HepG2 (cell line): ENCODE data around the gene SURF6. TPM values are rescaled to one million over a fixed set of nuclear protein-coding genes. Genes with fewer than 3 reads are reported as not detected.

Source experiments
- ATAC-seq: fragments of 200-7000 bp; cut with Tn5 transposase; 3 replicates; pipeline ENCODE4 v1.9.1; 2020; ENCODE audit warnings: mild to moderate bottlenecking, moderate library complexity
- BruUV-seq: library from RNA; stranded (reverse); fragments of 400-500 nt; replicated peaks from 2 replicates; lab custom pipeline; 2021; lab: Mats Ljungman, UMichigan
- CTCF ChIA-PET: fragments of 300-600 bp; formaldehyde crosslinking; extraction: SDS; loops from one replicate; lab custom pipeline; 2021; ENCODE audit warnings: low total read pairs, inconsistent platforms, low intra/inter-chr PET ratio; lab: Yijun Ruan, JAX
- POLR2A ChIA-PET: fragments of 350-600 bp; sonication (Branson Sonifier 250); formaldehyde crosslinking; loops from one replicate; lab custom pipeline; 2020; ENCODE audit warnings: antibody characterized with exemption, inconsistent platforms; lab: Yijun Ruan, JAX
- DNase-seq: peaks from one replicate; pipeline ENCODE4 v3.0.0-alpha.2; 2015; ENCODE audit warnings: low spot score
- FAIRE-seq: peaks from 3 replicates; lab custom pipeline; 2011; peaks lifted over from hg19 to GRCh38; lab: Jason Lieb, UNC
- H2AFZ ChIP-seq: one replicate; pipeline ENCODE4 v1.6.1; 2011; ENCODE audit warnings: low read length, inconsistent platforms
- H3K27ac ChIP-seq: fragments of 300-600 bp; 3 replicates; pipeline ENCODE4 v1.8.0; 2011; ENCODE audit warnings: mixed run types, mild to moderate bottlenecking, mixed read lengths, low read length, inconsistent platforms; ENCODE audit not compliant: insufficient read depth; ENCODE audit errors: extremely low read length
- H3K27me3 ChIP-seq, 2 experiments: fragments of 200-600 bp in 1 of 2; 2 replicates in 1 of 2; 3 replicates in 1 of 2; pipeline versions ENCODE4 v1.6.0 to v1.8.0; 2011; ENCODE audit warnings: low read length in 2 of 2, mild to moderate bottlenecking in 2 of 2, moderate library complexity in 2 of 2, inconsistent platforms in 1 of 2; ENCODE audit not compliant: insufficient read depth in 2 of 2, control insufficient read depth in 1 of 2
- H3K36me3 ChIP-seq, 2 experiments: fragments of 200-600 bp in 1 of 2; replicated peaks in 1 of 2; 2 replicates in 1 of 2; 3 replicates in 1 of 2; pipeline versions ENCODE4 v1.5.1 to v1.8.0; 2011; ENCODE audit warnings: low read length in 2 of 2, inconsistent platforms in 1 of 2; ENCODE audit not compliant: insufficient read depth in 2 of 2, control insufficient read depth in 1 of 2
- H3K4me1 ChIP-seq: 2 replicates; pipeline ENCODE4 v1.5.1; 2012; ENCODE audit warnings: low read length, inconsistent platforms; ENCODE audit not compliant: insufficient read depth
- H3K4me2 ChIP-seq: 2 replicates; pipeline ENCODE4 v1.6.0; 2011; ENCODE audit warnings: low read depth, low read length, inconsistent platforms
- H3K4me3 ChIP-seq, 3 experiments: fragments of 200-600 bp in 1 of 3; sonication (generic), shearing (Covaris generic) in 1 of 3; replicated peaks in 1 of 3; 2 replicates each; pipeline ENCODE4 v1.5.1; 2011 to 2016; ENCODE audit warnings: low read length in 3 of 3, inconsistent platforms in 2 of 3, low read depth in 2 of 3, mild to moderate bottlenecking in 2 of 3, control low read depth in 1 of 3, mixed read lengths in 1 of 3; ENCODE audit not compliant: insufficient read depth in 1 of 3
- H3K79me2 ChIP-seq: one replicate; pipeline ENCODE4 v1.6.1; 2011; ENCODE audit warnings: low read length, inconsistent platforms; ENCODE audit not compliant: insufficient read depth
- H3K9ac ChIP-seq: 2 replicates; pipeline ENCODE4 v1.6.0; 2011; ENCODE audit warnings: mild to moderate bottlenecking, low read depth, low read length, inconsistent platforms; ENCODE audit not compliant: insufficient read depth
- H3K9me3 ChIP-seq: 2 replicates; pipeline ENCODE4 v1.5.1; 2012; ENCODE audit warnings: mild to moderate bottlenecking, low read length
- H4K20me1 ChIP-seq: 2 replicates; pipeline ENCODE4 v1.6.0; 2011; ENCODE audit warnings: inconsistent platforms, mild to moderate bottlenecking, low read length, moderate library complexity; ENCODE audit not compliant: insufficient read depth
- GFI1 ChIP-seq: sonication (generic); formaldehyde crosslinking; IDR thresholded peaks from 2 replicates; pipeline ENCODE4 v1.5.0; 2020; ENCODE audit warnings: missing genetic modification reagents, mild to moderate bottlenecking, borderline replicate concordance
- HIVEP1 ChIP-seq: sonication (generic); formaldehyde crosslinking; IDR thresholded peaks from 2 replicates; pipeline ENCODE4 v1.4.0; 2020; ENCODE audit warnings: mild to moderate bottlenecking, missing genetic modification reagents
- MIER3 ChIP-seq: IDR thresholded peaks from 2 replicates; pipeline ENCODE4 v1.6.1; 2016; ENCODE audit warnings: missing compliant biosample characterization, borderline replicate concordance
- NFE2L1 ChIP-seq: sonication (generic); formaldehyde crosslinking; IDR thresholded peaks from 2 replicates; pipeline ENCODE4 v1.4.0; 2020; ENCODE audit warnings: missing genetic modification reagents, mild to moderate bottlenecking, borderline replicate concordance
- PREB ChIP-seq: sonication (generic); formaldehyde crosslinking; IDR thresholded peaks from 2 replicates; pipeline ENCODE4 v1.4.0; 2020; ENCODE audit warnings: missing genetic modification reagents
- ZNF362 ChIP-seq: sonication (generic); formaldehyde crosslinking; IDR thresholded peaks from 2 replicates; pipeline ENCODE4 v1.4.0; 2020; ENCODE audit warnings: missing genetic modification reagents, mild to moderate bottlenecking, borderline replicate concordance
- ZNF484 ChIP-seq: sonication (generic); formaldehyde crosslinking; IDR thresholded peaks from 2 replicates; pipeline ENCODE4 v1.5.1; 2020; ENCODE audit warnings: mild to moderate bottlenecking, low read depth, missing genetic modification reagents, borderline replicate concordance
- ZNF577 ChIP-seq: sonication (generic); formaldehyde crosslinking; IDR thresholded peaks from 2 replicates; pipeline ENCODE4 v1.4.0; 2020; ENCODE audit warnings: mild to moderate bottlenecking, low read depth, missing genetic modification reagents, borderline replicate concordance
- ZNF737 ChIP-seq: sonication (generic); formaldehyde crosslinking; IDR thresholded peaks from 2 replicates; pipeline ENCODE4 v1.5.0; 2020; ENCODE audit warnings: missing genetic modification reagents, mild to moderate bottlenecking, borderline replicate concordance
- WGBS: methylation state at CpG from one replicate; pipeline ENCODE4 v1.1.6; 2017; ENCODE audit warnings: low lambda C conversion rate; 5-methylcytosine and 5-hydroxymethylcytosine counted together
- in situ Hi-C: cut with HindIII; loops from 2 replicates; pipeline ENCODE4 v1.10.0; 2017; ENCODE audit warnings: low pct_unique_long_range_greater_than_20kb; ENCODE audit not compliant: extremely low pct_ligation_motif_present
- intact Hi-C: fragments of 100-400 bp; cut with micrococcal nuclease; formaldehyde crosslinking; loops from one replicate; pipeline ENCODE4 v1.10.0; 2022; ENCODE audit not compliant: unreplicated experiment
- polyA plus RNA-seq, 8 experiments: library from polyadenylated mRNA; depleted of rRNA in 3 of 8; stranded (reverse) in 7 of 8; unstranded in 1 of 8; fragments of >200 nt; fragmentation: Illumina TruSeq in 4 of 8; extraction: Trizol in 4 of 8; gene quantifications; 2 replicates each; pipeline versions ENCODE4 v1.2.1 to v1.2.3, GENCODE V29; 2011 to 2016; ENCODE audit warnings: low read depth in 4 of 8, missing spikeins in 1 of 8, mixed read lengths in 1 of 8; ENCODE audit not compliant: insufficient read depth in 1 of 8
- total RNA-seq, 5 experiments: library from RNA; depleted of rRNA; stranded (reverse); fragments of >200 nt; fragmentation: Illumina TruSeq; extraction: Trizol; gene quantifications; 2 replicates each; pipeline ENCODE4 v1.2.3, GENCODE V29; 2016; ENCODE audit warnings: low read depth in 1 of 5

The SURF6 gene
- total and polyA plus RNA-seq, 2 of the 13 experiments (the other 11 are each of a cell fraction or from before 2014, with no cell fraction given), result 5.9 to 14.7 TPM

- Histone ChIP-seq H3K36me3 (no peaks in the 10 kb centered on the region), H3K4me3 (no peak overlapping the region), H3K27ac (no peak overlapping the region), H3K9me3 (peaks cover 27% of the 10 kb centered on the region), H3K79me2 (no peaks in the 10 kb centered on the region), H3K4me2 (no peak overlapping the region), H3K9ac (no peak overlapping the region), H4K20me1 (no peaks in the 10 kb centered on the region), H3K27me3 (no peaks in the 10 kb centered on the region; a peak in 1 of 5 replicates), H2AFZ (no peak overlapping the region), H3K4me1 (no peaks in the 10 kb centered on the region)
- POLR2A ChIA-PET, result no interaction called here
- WGBS, result 0% methylated on average over 1 of the region's 1 CpG
- FAIRE-seq, result no peak
- no peak for ATAC-seq
- CTCF ChIA-PET, result no interaction called here
- intact Hi-C loops (no loop called here), in situ Hi-C loops (no loop called here)
- no peak for TF ChIP-seq GFI1
- TF ChIP-seq HIVEP1, result no peak
- TF ChIP-seq MIER3 (CRISPR knock-in tag), result no peak
- no peak for TF ChIP-seq ZNF577 (CRISPR knock-in tag)
- TF ChIP-seq ZNF737, result no peak
- no peak for TF ChIP-seq ZNF484
- TF ChIP-seq ZNF362 (CRISPR knock-in tag), result no peak
- no peak for TF ChIP-seq PREB
- TF ChIP-seq NFE2L1 (CRISPR knock-in tag), result no peak
- DNase-seq, result no peak
- no TSS peak for BruUV-seq
Measured at GRCh38 chr9:133294257-133294656, 41.7 kb downstream of the SURF6 start.
